Effector CD4-positive, alpha-beta T cell (primary cell): ENCODE data around the gene PSMA5.
"Not testable (repeated sequence)": the region's sequence is repeated elsewhere in the genome, so short reads cannot be mapped to it uniquely, and the experiment has no call there.

Experiments used
- DNase-seq: peaks from one replicate; pipeline ENCODE4 v3.0.0-alpha.2; 2020

The PSMA5 gene

DNA sequence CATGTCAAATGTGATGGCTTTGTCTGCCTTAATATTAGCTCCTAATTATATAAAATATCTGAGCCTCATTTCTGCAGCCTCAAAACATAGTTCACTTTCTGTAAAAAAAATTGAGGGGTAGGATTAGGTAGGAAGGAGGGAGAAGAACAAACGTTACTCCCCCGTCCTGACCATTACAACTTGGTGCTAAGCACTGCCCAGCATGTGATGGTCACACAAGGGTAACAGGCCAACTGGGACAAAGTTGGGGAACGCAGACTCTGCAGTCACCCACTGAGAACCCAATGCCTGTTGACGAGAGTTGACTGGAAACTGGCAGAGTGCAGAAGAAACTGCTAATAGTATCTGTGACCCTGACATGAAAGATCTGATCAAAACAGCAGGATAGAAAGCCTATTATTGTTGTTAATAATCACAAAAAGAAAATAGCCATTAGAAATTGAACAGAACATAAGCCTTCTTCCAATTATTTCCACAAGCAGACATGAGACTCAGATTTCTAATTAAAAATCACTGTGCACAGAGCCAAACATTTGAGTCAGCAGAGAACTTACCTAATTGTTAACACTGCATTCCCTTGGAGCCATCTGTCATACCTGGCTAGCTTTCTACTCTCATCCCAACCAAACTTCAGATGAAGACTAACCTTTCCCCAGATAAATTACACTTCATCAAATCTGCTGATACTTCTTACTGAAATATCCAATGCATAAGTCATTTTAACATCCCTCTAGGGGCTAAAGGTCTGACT, 34.0 kb downstream of the PSMA5 start:
- DNase-seq, result no peak

DNA sequence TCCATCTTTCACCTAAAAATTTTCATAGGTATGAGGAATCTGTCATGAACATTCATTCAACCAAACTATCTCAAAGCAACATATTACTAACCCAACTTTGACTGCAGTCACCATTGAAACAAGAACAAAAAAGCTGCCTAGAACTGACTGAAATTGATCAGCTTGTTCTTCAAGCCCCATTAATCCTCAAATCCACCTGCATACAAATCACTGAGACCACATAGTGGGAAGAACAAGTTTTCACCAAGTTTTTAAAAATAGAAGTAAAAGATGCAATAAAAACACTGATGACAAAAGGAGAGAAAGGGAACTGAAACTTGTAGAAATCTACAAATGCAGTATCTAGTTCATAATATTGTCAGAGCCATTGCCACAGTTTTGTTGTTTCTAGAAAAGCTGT, 34.6 kb downstream of the PSMA5 start:
- DNase-seq, result no peak

DNA sequence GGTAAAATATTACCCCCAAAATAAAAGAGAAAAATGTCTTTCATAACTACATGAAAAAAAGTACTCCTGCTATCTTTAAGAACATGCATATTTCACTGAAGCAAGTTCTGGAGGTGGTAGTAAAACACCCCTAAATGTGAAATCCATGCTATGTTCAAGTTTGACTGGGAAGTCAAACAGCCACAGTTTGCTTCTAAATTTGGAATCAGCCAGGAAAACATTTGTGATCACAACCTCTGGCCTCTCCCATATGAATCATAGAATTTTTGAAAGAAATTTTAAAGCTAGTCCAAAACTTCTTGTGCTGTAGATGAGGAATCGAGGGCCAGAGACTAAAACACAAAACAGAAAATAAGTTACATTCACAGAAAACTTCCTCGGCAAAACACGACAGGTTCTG, 35.1 kb downstream of the PSMA5 start:
- DNase-seq, result no peak

DNA sequence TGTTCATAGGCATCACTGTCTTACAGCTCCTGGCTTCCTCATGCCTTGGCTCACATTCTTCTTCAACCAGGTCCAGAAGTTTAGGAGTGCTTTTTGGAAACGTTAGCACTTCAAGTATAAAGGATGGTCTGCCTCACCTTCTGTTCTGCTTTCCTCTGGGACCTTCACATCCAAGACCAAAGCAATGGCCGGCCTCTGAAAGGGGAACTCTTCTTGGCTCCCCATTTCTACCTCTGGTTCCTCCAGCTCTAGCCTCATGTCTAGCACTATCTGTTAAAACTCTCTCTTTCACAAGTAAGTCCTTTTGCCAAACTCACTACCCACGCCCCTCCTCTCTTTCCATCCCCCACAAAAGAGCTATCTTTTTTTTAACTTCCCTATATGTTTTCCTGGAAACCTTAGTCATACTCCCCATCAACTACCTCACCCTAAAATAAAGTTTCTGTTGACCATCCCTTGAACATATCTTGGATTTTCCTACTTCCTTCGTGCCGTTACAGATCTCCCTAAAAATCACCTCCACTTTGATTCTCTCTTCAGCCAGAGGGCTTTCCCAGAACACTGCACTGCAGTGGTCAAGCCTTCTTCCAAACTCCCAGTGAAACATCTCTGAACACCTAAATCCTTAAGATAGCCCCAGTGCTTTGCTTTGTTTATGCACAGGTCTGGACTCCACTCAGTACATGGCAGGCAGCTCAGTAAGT, 36.5 kb downstream of the PSMA5 start:
- DNase-seq, result no peak

DNA sequence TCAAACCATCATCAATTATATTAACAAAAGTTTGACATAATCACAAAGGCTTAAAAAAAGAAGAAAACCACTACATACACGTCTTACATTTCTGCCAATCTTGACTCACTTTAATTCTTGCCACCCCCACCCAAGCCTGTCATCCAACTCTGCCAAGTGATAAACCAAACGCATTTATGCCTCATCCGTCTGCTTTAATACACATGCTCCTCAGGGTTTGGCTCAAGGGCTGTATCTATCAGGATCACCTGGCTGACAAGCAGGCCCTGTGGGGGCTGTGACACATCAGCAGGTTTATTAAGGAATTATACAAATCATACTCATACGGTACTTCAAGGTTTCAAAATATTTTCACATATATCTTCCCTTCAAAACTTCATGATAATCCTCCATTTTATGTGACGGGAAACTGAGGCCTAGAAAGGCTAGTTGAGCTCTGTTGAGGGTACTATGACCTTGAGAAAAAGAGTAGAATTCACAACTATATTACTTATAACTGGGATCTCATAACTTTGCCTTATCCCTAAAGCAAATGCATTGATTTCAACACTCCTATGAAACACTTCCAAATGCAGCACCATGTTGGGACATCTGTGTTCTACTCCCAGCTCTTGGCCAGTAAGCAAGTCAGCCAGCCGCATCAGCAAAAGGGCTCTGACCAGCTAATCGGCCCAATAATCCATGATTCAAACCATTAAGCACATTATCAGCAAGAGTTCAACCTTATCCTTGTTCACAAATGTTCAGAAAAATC, 37.2 kb downstream of the PSMA5 start:
- no peak for DNase-seq

DNA sequence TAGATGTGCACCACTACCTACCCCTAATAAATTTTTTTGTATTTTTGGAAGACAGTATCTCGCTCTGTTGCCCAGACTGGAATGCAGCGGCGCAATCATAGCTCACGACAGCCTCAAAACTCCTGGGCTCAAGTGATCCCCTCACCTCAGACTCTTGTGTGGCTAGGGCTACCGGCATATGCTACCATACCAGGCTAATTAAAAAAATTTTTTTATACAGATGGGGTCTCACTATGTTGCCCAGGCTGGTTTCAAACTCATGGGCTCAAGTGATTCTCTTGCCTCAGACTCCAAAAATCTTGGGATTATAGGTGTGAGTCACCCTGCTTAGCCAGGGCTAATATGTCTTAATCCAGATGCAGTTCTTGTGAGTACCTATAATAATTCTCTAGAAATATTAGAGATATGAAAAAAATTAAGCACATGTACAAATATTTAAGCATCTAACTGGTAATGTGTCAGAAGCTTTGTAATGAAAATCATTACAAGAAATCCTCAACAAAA, 38.0 kb downstream of the PSMA5 start:
- DNase-seq, result no peak

DNA sequence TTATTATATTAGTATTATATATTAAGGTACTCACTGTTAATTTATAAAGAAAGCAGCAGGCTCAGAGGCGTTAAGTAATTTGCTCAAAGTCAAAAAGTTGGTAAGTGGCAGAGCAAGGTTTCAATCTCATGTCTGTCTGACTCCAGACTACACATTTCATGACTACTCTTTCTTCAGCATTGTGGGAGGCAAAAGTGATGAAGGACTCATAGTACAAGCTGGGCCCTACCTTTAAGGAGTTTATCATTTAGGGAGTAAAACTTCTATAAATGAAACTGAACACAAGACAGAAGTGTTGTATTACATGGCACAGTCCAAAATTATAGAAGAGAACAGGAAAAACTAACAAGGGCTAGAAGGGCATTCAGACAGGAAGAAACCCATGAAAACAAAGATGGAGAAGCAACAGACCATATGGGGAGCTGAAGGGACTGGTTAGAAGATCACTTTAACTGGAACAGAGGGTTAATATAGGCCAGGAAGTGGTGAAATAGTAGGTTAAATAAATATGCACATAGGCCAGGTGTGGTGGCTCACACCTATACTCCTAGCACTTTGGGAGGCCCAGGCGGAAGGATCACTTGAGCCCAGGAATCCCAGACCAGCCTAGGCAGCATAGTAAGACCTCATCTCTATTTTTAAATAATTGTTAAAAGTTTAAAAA, 40.1 kb downstream of the PSMA5 start:
- no peak for DNase-seq

DNA sequence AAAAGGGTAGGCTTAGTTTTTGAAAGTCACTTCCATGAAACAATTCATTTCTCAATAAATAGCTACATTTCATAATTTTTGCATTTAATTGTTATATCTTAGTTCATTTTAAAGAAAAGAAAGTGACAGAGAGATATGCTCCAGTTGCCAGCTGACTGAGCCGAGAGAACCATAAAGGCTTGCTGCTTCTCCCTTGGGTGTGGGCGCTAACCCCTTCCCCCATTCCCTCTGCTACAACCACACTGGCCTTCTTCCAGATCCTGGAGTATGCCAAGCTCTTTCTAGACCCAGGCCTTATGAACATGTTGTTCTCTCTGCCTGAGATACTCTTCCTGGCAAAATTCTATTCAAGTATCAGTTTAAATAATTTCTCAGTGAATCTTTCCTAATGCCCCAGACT, 40.8 kb downstream of the PSMA5 start:
- no peak for DNase-seq

DNA sequence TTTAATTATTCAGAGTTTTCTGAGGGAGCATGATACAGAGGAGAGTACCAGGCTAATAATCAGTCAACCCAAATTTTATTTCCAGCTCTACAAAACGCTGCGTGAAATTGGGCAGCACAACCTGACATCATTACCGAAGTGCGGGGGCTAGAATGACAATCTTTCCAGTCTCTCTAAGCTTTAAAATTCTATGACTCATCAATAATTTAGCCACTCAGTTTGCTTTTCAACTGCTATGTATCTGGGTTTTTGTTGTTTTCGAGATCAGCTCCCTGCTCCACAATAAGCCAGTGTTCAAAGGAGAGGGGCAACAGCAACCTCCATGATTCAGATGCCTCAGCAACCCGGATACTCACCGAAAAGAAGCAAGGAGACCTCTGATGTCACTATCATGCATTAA, 42.4 kb downstream of the PSMA5 start:
- DNase-seq, result no peak

DNA sequence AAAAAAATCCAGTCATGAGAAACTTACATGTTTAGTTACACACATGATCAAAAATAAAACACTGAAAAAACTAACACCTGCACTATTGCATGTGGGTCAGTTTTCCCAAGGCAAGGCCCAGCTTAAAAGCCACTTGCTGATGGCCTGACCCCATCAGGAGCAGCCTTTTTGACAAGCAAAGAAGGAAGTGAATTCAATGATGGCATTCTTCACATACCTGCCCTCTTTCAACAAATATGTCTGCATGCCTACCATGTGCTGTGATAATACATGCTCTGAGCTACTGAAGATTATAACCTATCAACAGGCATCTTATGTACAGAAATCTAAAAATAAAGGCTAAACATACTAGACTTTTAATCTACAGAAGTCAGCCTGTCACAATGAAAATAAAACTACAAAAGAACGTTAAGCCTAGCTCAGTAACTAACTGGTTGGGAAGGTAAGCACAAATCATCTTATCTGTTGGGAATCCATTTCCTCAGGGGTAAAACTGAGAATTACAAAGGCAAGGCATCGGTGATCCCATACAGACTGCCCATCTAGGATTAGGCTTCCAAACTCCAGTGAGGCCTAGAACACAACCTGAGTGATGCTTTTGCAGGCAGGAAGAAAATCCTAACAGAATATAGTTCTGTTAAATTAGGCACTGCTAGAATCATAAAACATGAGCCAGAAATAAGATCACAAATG, 43.0 kb downstream of the PSMA5 start:
- no peak for DNase-seq

DNA sequence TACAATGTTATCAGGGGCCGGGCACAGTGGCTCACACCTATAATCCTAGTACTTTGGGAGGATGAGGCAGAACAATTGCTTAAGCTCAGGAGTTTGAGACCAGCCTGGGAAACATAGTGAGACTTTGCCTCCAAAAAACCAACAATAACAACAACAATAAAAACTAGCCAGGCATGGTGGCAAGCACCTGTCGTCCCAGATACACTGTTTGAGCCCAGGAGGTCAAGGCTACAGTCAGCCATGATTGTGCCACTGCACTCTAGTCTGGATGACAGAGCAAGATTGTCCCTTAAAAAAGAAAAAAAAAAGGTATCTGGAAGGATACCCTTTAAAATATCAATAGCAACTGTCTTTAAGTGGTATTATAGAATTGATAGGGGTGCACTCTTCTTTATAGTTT, 44.7 kb downstream of the PSMA5 start:
- DNase-seq, result no peak

DNA sequence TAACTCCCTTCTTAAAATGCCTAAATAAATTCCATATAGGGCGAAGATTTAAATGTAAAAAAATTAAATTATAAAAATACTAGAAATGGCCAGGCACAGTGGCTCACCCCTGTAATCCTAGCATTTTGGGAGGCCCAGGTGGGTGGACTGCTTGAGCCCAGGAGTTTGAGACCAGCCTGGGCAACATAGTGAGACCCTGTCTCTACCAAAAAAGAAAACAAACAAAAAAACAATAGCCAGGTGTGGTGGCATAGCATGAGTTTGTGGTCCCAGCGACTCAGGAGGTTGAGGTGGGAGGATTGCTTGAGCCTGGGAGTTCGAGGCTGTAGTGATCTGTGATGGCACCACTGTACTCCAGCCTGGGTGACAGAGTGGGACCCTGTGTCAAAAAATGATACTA, 46.3 kb downstream of the PSMA5 start:
- no peak for DNase-seq

DNA sequence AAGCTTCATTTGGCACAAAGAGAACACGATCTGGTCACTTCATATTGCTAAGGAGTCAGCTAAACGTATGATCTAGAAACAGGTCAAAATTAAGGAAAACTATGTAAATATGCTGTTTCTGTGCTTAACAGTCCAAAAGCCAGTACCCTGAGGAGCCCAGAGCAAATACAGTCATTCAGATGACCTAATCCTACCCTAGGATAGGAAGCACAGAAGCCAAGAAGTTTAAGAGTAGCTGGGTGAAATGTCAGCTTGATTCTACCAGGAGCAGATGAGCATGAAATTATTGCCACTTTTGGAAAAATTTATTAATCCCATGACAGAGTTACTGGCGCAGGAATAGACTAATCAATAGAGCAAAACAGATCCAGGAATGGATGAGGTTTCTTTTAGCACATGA, 46.8 kb downstream of the PSMA5 start:
- no peak for DNase-seq

DNA sequence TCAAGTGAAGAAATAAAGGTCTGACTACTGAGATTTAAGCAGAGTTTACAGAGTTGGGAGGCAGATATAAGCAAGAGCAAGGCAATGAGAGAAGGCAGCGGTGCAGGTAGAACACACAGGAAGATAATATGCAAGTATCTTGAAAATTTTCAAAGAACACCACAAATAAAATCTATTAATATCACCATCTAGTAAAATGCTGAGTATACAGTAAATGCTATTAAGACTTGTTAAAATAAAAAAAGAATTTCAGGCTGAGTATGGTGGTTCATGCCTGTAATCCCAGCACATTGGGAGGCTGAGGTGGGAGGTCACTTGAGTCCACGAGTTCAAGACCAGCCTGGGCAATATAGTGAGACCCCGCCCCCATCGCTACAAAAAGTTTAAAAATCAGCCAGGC, 48.5 kb downstream of the PSMA5 start:
- DNase-seq, result no peak

DNA sequence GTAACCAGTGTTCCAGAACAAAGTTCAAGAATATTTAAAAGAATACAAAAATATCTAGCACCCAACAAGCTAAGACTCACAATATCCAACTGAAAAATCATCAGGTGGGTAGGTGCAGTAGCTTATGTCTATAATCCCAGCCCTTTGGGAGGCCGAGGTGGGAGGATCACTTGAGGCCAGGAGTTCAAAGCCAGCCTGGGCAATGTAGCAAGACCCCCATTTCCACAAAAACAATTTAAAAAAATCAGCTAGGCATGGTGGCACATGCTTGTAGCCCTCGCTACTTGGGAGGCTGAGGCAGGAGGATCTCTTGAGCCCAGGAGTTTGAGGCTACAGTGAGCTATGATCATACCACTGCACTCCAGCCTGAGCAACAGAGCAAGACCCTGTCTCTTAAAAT, 52.6 kb downstream of the PSMA5 start:
- not testable (repeated sequence) for DNase-seq

DNA sequence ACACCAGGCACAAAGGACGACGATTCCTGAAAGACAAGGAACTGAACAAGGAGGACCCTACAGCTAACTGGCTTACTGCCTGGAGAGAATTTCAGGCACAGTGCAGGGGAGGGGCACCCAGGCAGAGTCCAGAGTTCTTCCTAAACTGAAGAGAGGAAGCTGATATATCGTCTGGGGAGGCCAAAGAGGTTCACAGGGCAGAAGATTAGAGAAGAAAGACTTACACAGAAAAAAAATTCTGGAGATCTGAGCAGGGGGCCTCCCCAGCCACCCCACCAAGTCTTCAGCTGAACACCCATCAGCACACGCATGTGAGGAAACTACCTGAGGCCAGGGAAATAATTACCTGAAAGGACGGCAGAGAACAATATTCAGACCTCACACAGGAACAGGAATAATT, 53.1 kb downstream of the PSMA5 start:
- no peak for DNase-seq

DNA sequence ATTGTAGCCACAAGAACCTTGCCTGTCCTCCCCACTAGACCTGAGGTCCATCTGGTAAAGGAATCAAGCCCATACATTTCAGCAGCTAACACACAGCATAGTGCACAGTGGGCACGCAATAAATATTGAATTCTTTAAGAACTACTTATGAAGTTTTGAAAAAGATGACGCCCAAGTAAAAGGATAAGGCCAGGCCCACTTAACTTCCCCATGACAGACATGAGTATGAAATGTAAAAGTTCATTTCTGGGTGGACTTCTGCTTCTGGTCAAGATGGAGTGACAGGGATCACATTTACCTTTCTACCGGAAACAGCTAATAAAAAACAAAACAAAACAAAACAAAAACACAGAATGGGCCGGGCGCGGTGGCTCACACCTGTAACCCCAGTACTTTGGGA, 54.0 kb downstream of the PSMA5 start:
- DNase-seq, result no peak

DNA sequence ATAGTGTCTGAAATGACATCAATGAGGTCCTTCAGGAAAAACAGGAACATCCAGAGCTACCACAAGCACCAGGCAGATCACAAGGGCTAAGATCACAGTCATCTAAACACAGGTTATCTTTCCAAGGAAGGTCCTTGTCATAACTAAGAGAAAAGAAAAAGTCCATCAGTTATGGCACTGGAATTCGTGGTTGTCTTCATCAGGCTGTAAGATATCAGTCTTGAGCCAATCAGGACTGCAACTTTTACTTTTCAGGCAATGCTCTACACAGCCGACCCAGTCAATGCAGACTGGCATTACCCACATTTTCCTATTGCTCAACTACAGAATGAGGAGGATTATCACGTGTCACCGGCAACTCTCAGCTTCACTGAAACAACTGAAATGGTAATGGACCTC, 54.9 kb downstream of the PSMA5 start:
- no peak for DNase-seq

DNA sequence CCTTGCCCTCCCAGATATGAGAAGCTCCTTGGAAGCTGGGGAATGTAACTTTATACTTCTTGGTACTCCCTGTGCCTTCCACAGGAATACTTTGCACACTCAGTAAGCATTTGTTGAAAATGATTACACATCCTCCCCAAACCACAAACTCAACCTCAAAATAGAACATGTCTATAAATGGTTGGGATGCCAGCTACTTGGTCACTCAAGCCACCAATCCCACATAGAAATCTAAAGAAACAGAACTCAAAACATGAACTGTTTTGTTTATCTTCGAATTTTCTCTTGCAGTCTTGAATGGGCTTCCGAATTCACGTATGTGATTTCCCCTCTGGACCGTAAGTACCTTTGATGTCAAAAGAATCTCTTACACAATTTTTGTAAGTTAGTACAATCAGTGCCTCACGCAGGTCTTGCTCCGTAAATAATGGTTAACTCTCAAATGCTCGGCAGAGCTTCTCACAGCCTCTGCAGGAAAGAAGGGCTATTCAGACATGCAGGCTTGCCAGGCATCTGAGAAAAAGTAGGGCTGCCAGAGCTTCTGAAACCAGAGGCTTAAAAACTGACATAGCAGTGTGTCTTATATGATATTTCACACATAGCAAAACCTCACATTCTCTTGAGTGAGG, 55.4 kb downstream of the PSMA5 start:
- DNase-seq, result no peak

DNA sequence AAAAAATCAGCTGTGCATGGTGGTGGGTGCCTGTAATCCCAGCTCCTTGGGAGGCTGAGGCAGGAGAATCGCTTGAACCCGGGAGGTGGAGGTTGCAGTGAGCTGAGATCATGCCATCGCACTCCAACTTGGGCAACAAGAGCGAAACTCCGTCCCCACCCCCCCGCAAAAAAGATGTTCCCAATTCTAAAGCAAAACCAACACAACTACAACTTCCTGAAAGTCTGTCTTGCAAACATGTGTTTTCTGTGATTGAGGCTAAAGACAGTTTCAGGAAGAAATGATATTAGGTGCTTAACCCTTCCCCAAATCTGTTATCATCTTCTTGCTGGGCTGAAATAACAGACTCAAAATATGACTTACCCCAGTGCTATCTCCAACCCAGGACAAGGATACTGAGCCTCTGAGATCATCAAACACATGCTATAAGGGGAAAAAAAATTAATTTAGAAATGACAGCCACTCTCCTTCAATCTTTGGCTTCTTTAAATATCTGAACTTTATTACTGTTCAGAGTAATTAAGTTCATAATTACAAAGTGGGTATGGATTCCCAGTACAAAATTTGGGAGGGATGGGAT, 57.0 kb downstream of the PSMA5 start:
- no peak for DNase-seq

DNA sequence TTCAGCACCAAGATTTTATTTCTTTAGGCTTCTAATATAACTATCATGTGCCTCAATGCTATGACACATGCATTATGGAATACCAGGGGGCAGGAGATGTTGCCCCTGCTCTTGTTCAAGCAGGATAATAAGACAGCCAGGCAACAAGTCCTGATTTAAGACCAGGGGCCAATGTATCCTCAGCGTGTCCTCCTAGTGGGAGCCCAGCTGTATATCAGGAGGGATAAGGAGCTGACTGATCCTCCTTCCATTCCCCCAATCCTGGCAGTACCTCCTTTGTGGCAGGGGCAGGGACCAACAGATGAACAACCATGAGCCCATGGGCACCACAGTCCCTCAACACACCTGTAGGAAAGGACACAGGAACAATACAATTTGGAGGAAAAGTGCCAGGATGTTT, 57.8 kb downstream of the PSMA5 start:
- no peak for DNase-seq

DNA sequence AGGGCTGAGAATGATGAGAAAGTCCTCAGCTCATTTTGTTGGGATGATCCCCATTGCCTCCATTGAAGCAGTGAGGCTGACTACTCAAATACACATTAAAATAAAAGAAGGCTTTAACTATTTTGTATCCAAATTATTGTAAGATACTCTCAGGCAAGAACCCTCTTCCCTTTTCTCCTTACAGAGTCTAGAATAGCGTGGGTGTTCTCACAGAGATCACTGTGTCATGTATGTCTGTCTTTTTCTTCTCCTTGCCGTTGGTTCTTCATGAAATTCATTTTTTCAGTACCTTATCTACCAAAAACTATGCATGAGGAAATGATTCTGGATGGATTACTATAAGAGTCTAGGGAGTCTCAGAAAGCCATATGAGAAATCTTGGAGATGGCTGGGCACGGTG, 58.6 kb downstream of the PSMA5 start:
- no peak for DNase-seq
